A549 treated with AZD2906 at 1 μM for 4 hours (cell line): ENCODE data around the gene RPL7A. TPM values are rescaled to one million over a fixed set of nuclear protein-coding genes. Genes with fewer than 3 reads are reported as not detected.

Experiments used
- total RNA-seq: library from RNA; stranded (reverse); fragments of 200-300 nt; extraction: Qiagen RNA extraction; gene quantifications from 5 replicates; pipeline ENCODE4 v1.2.3, GENCODE V29; 2022

The RPL7A gene
- total RNA-seq, result 3,317 to 3,500 TPM (median 3,431 TPM) in 5 replicates

GRCh38 chr9:133347985-133348717 is at the start of gene RPL7A, which contains the start of gene MED22:
RPL7A (plus strand) TSS chr9:133348218; CDS start chr9:133348244, 26 bp downstream.
MED22 (minus strand) TSS chr9:133348131; CDS start chr9:133346662, 1,469 bp downstream.

GRCh38 chr9:133335924-133336811 is 11.8 kb upstream of the RPL7A start, which contains the start of gene SURF6:
SURF6 (minus strand) TSS chr9:133336188; CDS start chr9:133336132, 56 bp downstream.

DNA sequence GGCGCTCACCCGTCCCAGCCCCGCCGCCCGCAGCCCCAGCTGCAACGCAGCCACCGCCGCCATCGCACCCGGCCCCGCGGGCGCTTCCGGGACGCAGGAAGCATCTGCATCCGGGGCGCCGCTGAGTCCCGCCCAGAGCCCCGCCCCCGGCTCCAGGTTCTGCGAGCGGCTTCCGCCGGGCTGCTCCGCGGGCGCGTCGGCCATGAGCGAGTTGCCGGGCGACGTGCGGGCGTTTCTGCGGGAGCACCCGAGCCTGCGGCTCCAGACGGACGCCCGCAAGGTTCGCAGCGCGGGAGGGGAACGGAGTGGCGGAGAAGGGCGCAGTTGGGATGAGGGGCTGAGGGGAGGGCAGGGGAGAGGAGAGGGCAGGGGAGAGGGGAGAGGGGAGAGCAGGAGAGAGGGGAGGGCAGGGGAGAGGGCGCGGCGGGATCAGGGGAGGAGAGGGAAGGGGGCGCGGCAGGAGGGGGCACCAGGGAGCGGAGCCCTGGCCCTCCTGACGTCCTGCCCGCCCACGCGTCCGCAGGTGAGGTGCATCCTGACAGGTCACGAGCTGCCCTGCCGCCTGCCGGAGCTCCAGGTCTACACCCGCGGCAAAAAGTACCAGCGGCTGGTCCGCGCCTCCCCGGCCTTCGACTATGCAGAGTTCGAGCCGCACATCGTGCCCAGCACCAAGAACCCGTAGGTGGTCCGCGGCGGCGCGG is 8.5 kb downstream of the RPL7A start, which contains the start of the genes SURF1 and SURF2:
Gene SURF1, minus strand, starts transcription at position 97 of the 701 bp plus-strand sequence. Its CDS starts 34 bp downstream, at position 63.
Gene SURF2, plus strand, starts transcription at position 160 of the 701 bp plus-strand sequence. Its CDS starts 43 bp downstream, at position 203.

GRCh38 chr9:133375724-133376654 is 28.0 kb downstream of the RPL7A start, which contains the start of the genes STKLD1 and SURF4:
STKLD1 (plus strand) TSS chr9:133376366; CDS start chr9:133376474, 108 bp downstream.
SURF4 (minus strand) TSS chr9:133376060; CDS start chr9:133375969, 91 bp downstream.

Other genes starting within 250 kb of the RPL7A start
- 23.5 to 31.1 TPM (median 29.2 TPM) in 5 replicates for gene RALGDS, start 227.0 kb upstream of the RPL7A start, total RNA-seq
- 1.4 to 2.6 TPM (median 2.0 TPM) in 5 replicates for gene GBGT1, start 184.3 kb upstream of the RPL7A start, total RNA-seq
- not detected in 5 replicates for gene OBP2B, start 139.0 kb upstream of the RPL7A start, total RNA-seq
- gene ABO, start 73.0 kb upstream of the RPL7A start, total RNA-seq, result not detected in 5 replicates
- gene SURF6, start 12.0 kb upstream of the RPL7A start, total RNA-seq, result 22.3 to 28.8 TPM (median 25.0 TPM) in 5 replicates
- gene MED22, start 87 bp upstream of the RPL7A start, total RNA-seq, result 23.5 to 32.2 TPM (median 30.0 TPM) in 5 replicates
- 36.2 to 49.2 TPM (median 42.8 TPM) in 5 replicates for gene SURF1, start 8.3 kb downstream of the RPL7A start, total RNA-seq
- gene SURF2, start 8.3 kb downstream of the RPL7A start, total RNA-seq, result 37.8 to 53.4 TPM (median 45.4 TPM) in 5 replicates
- gene SURF4, start 27.8 kb downstream of the RPL7A start, total RNA-seq, result 187 to 197 TPM (median 194 TPM) in 5 replicates
- gene STKLD1, start 28.1 kb downstream of the RPL7A start, total RNA-seq, result 0.50 to 0.92 TPM (median 0.64 TPM) in 5 replicates
- 29.2 to 36.5 TPM (median 33.6 TPM) in 5 replicates for gene REXO4, start 69.8 kb downstream of the RPL7A start, total RNA-seq
- 0.31 to 0.63 TPM (median 0.60 TPM) in 5 replicates for gene ADAMTS13, start 74.1 kb downstream of the RPL7A start, total RNA-seq
- gene CACFD1, start 111.8 kb downstream of the RPL7A start, total RNA-seq, result 4.2 to 5.3 TPM (median 4.5 TPM) in 5 replicates
- 17.1 to 21.5 TPM (median 19.5 TPM) in 5 replicates for gene SLC2A6, start 130.9 kb downstream of the RPL7A start, total RNA-seq
- not detected in 5 replicates for gene MYMK, start 176.7 kb downstream of the RPL7A start, total RNA-seq
- not detected in 5 replicates for gene ADAMTSL2, start 186.5 kb downstream of the RPL7A start, total RNA-seq